NCI-H2227 (cell line): ENCODE results near the gene RNF144B.
"Not testable (repeated sequence)": the region's sequence is repeated elsewhere in the genome, so short reads cannot be mapped to it uniquely, and the experiment has no call there.

Experiments used
- DNase-seq: peaks from one replicate; lab custom pipeline; 2025; ENCODE audit not compliant: unreplicated experiment; lab: John Stamatoyannopoulos, UW

Gene RNF144B

GRCh38 chr6:18406955-18407749 is 20.0 kb downstream of the RNF144B start:
- DNase-seq: no peak

- not testable (repeated sequence) for DNase-seq
Measured at GRCh38 chr6:18409602-18410001, 22.5 kb downstream of the RNF144B start.

- DNase-seq: no peak
Measured at GRCh38 chr6:18410412-18410811, 23.3 kb downstream of the RNF144B start.

- no peak for DNase-seq
Measured at GRCh38 chr6:18412068-18412467, 24.9 kb downstream of the RNF144B start.

GRCh38 chr6:18412644-18413043 is 25.5 kb downstream of the RNF144B start:
- no peak for DNase-seq

- no peak for DNase-seq
Measured at GRCh38 chr6:18413381-18413780, 26.2 kb downstream of the RNF144B start.

- no peak for DNase-seq
Measured at GRCh38 chr6:18414116-18414515, 27.0 kb downstream of the RNF144B start.

- no peak for DNase-seq
Measured at GRCh38 chr6:18415207-18415606, 28.1 kb downstream of the RNF144B start.

GRCh38 chr6:18415671-18416340 is 28.7 kb downstream of the RNF144B start:
- DNase-seq: no peak

- no peak for DNase-seq
Measured at GRCh38 chr6:18416341-18416679, 29.2 kb downstream of the RNF144B start.

GRCh38 chr6:18420328-18420727 is 33.2 kb downstream of the RNF144B start:
- DNase-seq: no peak

- no peak for DNase-seq
Measured at GRCh38 chr6:18422136-18422535, 35.0 kb downstream of the RNF144B start.

- DNase-seq: no peak
Measured at GRCh38 chr6:18423426-18423825, 36.3 kb downstream of the RNF144B start.

GRCh38 chr6:18424201-18424600 is 37.1 kb downstream of the RNF144B start:
- DNase-seq: no peak

GRCh38 chr6:18425218-18425617 is 38.1 kb downstream of the RNF144B start:
- peak; percentile 11 for DNase-seq

- DNase-seq: no peak
Measured at GRCh38 chr6:18427296-18427695, 40.1 kb downstream of the RNF144B start.

- DNase-seq: no peak
Measured at GRCh38 chr6:18429655-18430297, 42.6 kb downstream of the RNF144B start.

- no peak for DNase-seq
Measured at GRCh38 chr6:18431581-18431980, 44.4 kb downstream of the RNF144B start.

- DNase-seq: no peak
Measured at GRCh38 chr6:18432180-18432579, 45.0 kb downstream of the RNF144B start.

- DNase-seq: no peak
Measured at GRCh38 chr6:18432619-18433018, 45.5 kb downstream of the RNF144B start.

- DNase-seq: no peak
Measured at GRCh38 chr6:18433059-18433458, 45.9 kb downstream of the RNF144B start.

- DNase-seq: no peak
Measured at GRCh38 chr6:18436341-18436740, 49.2 kb downstream of the RNF144B start.
